Activated CD8-positive, alpha-beta memory T cell treated with anti-CD3 and anti-CD28 coated beads, Interleukin-2, amount 10 ng/mL, durations not matched to agents 7 days and 5 days (primary cell): ENCODE measurements around the gene HMOX2. TPM values are rescaled to one million over a fixed set of nuclear protein-coding genes. Genes with fewer than 3 reads are reported as not detected.

Experiments used
- ATAC-seq: fragments of 150-1000 bp; cut with Tn5 transposase; one replicate; pipeline ENCODE4 v1.10.0; 2021; ENCODE audit warnings: moderate library complexity
- CTCF ChIA-PET: fragments of 350-600 bp; sonication (Branson Sonifier 250); formaldehyde crosslinking; loops from one replicate; lab custom pipeline; 2021; ENCODE audit warnings: antibody characterized with exemption; lab: Charles Lee
- DNase-seq: peaks from one replicate; pipeline ENCODE4 v3.0.0-alpha.2; 2020
- H3K27ac Mint-ChIP-seq: one replicate; pipeline ENCODE4 v1.8.0; 2021; ENCODE audit warnings: mild to moderate bottlenecking, mixed read lengths
- H3K27me3 Mint-ChIP-seq: one replicate; pipeline ENCODE4 v1.8.0; 2021; ENCODE audit warnings: mixed read lengths
- H3K36me3 Mint-ChIP-seq: one replicate; pipeline ENCODE4 v1.8.0; 2021; ENCODE audit warnings: mild to moderate bottlenecking, mixed read lengths
- H3K4me1 Mint-ChIP-seq: one replicate; pipeline ENCODE4 v1.8.0; 2021; ENCODE audit warnings: mixed read lengths
- H3K4me3 Mint-ChIP-seq: one replicate; pipeline ENCODE4 v1.8.0; 2021; ENCODE audit warnings: mild to moderate bottlenecking, moderate library complexity, mixed read lengths
- H3K9me3 Mint-ChIP-seq: one replicate; pipeline ENCODE4 v1.8.0; 2022; ENCODE audit warnings: low read depth, mixed read lengths
- total RNA-seq, 2 experiments: library from RNA; stranded (reverse); gene quantifications; one replicate each; pipeline ENCODE4 v1.2.3, GENCODE V29; 2021

The HMOX2 gene, protein sequence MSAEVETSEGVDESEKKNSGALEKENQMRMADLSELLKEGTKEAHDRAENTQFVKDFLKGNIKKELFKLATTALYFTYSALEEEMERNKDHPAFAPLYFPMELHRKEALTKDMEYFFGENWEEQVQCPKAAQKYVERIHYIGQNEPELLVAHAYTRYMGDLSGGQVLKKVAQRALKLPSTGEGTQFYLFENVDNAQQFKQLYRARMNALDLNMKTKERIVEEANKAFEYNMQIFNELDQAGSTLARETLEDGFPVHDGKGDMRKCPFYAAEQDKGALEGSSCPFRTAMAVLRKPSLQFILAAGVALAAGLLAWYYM
- 100 to 1,000 TPM in 1 of 2 experiments, 10 to 100 TPM in 1; 96.5 to 103 TPM for total RNA-seq

- ATAC-seq (peak; percentile 82), DNase-seq (peak; percentile 96)
- Mint-ChIP-seq H3K27me3 (no peaks in the 10 kb centered on the region), H3K9me3 (no peaks in the 10 kb centered on the region), H3K4me3 (peak within 1 kb of the TSS; percentile 92), H3K27ac (peak within 1 kb of the TSS; percentile 80), H3K4me1 (peaks cover 48% of the 10 kb centered on the region), H3K36me3 (peaks cover 14% of the 10 kb centered on the region)
- CTCF ChIA-PET = interaction anchor here (0.6 to 9.4 kb wide), 19 partner anchors 9 to 167 kb away, joined by 3 to 84 read pairs (median 4); partner anchors contain the start of genes C16orf96 and CORO7
These were observed at the start of gene HMOX2 for GRCh38 chr16:4475880-4476788. Gene HMOX2 (plus strand): TSS chr16:4476398. CDS start chr16:4505525, 29,127 bp downstream.

DNA sequence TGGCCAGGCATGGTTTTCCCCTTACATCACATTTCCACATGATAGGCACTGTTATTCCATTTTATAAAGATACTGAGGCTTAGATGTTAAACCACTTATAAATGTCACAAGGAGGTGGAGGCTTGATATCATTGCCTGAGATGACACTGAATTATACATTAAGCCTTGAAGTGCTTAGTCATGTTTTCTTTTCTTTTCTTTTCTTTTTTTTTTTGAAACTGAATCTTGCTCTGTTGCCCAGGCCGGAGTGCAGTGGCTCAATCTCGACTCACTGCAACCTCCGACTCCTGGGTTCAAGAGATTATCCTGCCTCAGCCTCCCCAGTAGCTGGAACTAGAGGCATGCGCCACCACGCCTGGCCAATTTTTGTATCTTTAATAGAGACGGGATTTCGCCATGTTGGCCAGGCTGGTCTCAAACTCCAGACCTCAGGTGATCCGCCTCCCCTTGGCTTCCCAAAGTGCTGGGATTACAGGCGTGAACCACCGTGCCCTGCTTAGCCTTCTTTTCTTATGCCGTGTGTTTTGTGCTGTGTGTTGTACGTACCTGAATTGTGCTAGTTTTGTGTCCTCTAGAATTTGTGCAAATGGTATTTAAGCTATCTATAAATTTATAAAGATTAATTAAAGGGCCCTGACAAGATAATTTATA is 49.4 kb upstream of the HMOX2 start:
- DNase-seq (no peak), ATAC-seq (no peak)
- Mint-ChIP-seq H3K36me3 (peaks cover 26% of the 10 kb centered on the region), H3K4me1 (peaks cover 37% of the 10 kb centered on the region), H3K27me3 (no peaks in the 10 kb centered on the region), H3K27ac (peak overlapping the region; percentile 100), H3K4me3 (peak overlapping the region; percentile 97), H3K9me3 (no peaks in the 10 kb centered on the region)
- CTCF ChIA-PET = interaction anchor here (1.1 to 2.2 kb wide), 2 partner anchors 12 to 24 kb away, joined by 3 to 11 read pairs; no protein-coding TSS in a partner anchor

- Mint-ChIP-seq H3K27me3 (no peaks in the 10 kb centered on the region), H3K27ac (no peak overlapping the region), H3K4me3 (no peak overlapping the region), H3K4me1 (peaks cover 40% of the 10 kb centered on the region), H3K36me3 (peaks cover 31% of the 10 kb centered on the region), H3K9me3 (no peaks in the 10 kb centered on the region)
- CTCF ChIA-PET = interaction anchor here (0.7 to 2.5 kb wide), 4 partner anchors 10 to 70 kb away, joined by 3 to 11 read pairs (median 4); no protein-coding TSS in a partner anchor
- ATAC-seq (no peak), DNase-seq (no peak)
These were observed 47.7 kb upstream of the HMOX2 start for GRCh38 chr16:4428500-4428899.

- no peaks in the 10 kb centered on the region for H3K9me3 Mint-ChIP-seq
- H3K4me1 Mint-ChIP-seq = peaks cover 32% of the 10 kb centered on the region
- no peak overlapping the region for H3K4me3 Mint-ChIP-seq
- ATAC-seq (no peak), DNase-seq (no peak)
- H3K27ac Mint-ChIP-seq = no peak overlapping the region
- H3K27me3 Mint-ChIP-seq = no peaks in the 10 kb centered on the region
- peaks cover 44% of the 10 kb centered on the region for H3K36me3 Mint-ChIP-seq
- CTCF ChIA-PET = no interaction called here
These were observed 45.2 kb upstream of the HMOX2 start for GRCh38 chr16:4431023-4431422.

DNA sequence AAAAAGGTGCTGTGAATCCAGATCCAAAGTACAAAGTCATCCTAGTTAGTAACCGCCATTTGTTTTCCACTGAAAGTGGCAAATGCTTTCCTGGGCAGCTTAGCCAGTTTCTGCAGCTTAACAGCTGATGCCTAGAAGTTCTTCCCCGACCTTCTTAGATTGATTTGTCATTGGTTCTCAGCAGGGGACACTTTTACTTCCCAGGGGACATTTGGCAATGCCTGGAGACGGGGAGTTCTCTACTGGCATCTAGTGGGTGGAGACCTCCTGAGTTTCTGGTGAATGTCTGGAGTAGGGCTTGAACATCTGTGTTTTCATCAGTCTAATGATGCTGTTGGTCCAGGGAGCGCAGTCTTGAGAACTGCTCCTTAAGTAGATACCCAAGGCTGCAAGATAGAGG is 43.0 kb upstream of the HMOX2 start:
- no peak overlapping the region for H3K27ac Mint-ChIP-seq
- CTCF ChIA-PET = no interaction called here

GRCh38 chr16:4433914-4434787 is 42.0 kb upstream of the HMOX2 start:
- Mint-ChIP-seq H3K36me3 (peaks cover 39% of the 10 kb centered on the region), H3K27me3 (no peaks in the 10 kb centered on the region), H3K27ac (peak overlapping the region; percentile 3), H3K9me3 (no peaks in the 10 kb centered on the region), H3K4me1 (peaks cover 13% of the 10 kb centered on the region), H3K4me3 (no peak overlapping the region)
- CTCF ChIA-PET = no interaction called here
- DNase-seq (no peak), ATAC-seq (no peak)

More for the DNA sequence above, 43.0 kb upstream of the HMOX2 start:
- no peaks in the 10 kb centered on the region for H3K9me3 Mint-ChIP-seq
- H3K4me3 Mint-ChIP-seq = no peak overlapping the region
- DNase-seq (no peak), ATAC-seq (no peak)
- no peaks in the 10 kb centered on the region for H3K27me3 Mint-ChIP-seq
- peaks cover 16% of the 10 kb centered on the region for H3K4me1 Mint-ChIP-seq
- H3K36me3 Mint-ChIP-seq = peaks cover 42% of the 10 kb centered on the region

DNA sequence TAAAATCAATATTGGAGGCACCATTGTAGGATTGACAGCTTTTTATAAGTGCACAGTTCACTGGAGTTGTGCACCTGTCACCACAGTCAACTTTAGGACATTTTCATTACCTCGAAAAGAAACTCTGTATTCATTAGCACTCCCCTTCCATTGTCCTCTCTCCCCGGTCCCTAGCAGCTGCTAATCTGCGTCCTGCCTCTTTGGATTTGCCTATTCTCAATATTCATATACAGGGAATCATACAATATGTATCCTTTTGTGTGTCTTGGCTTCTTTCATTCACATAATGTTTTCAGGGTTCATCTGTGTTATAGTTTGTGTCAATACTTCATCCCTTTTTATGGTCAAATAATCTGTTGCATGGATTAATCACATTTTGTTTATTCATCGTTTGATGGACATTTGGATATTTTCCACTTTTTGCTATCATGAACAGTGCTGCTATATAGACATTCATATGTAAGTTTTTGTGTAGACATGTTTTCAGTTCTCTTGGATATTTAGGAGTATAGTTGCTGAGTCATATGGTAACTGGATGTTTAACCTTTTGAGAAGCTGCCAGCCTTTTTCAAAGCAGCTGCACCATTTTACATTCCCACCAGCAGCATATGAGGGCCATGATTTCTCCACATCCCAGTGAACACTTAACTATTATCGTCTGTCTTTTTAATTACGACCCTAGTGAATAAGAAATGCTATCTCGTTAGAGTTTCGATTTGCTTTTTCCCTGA is 40.7 kb upstream of the HMOX2 start:
- H3K9me3 Mint-ChIP-seq = no peaks in the 10 kb centered on the region
- ATAC-seq (no peak), DNase-seq (no peak)
- CTCF ChIA-PET = interaction anchor here (0.6 to 1.1 kb wide), 2 partner anchors 150 to 214 kb away, joined by 3 to 4 read pairs; no protein-coding TSS in a partner anchor
- no peaks in the 10 kb centered on the region for H3K27me3 Mint-ChIP-seq
- peaks cover 43% of the 10 kb centered on the region for H3K36me3 Mint-ChIP-seq
- no peak overlapping the region for H3K4me3 Mint-ChIP-seq
- peaks cover 15% of the 10 kb centered on the region for H3K4me1 Mint-ChIP-seq
- H3K27ac Mint-ChIP-seq = no peak overlapping the region

DNA sequence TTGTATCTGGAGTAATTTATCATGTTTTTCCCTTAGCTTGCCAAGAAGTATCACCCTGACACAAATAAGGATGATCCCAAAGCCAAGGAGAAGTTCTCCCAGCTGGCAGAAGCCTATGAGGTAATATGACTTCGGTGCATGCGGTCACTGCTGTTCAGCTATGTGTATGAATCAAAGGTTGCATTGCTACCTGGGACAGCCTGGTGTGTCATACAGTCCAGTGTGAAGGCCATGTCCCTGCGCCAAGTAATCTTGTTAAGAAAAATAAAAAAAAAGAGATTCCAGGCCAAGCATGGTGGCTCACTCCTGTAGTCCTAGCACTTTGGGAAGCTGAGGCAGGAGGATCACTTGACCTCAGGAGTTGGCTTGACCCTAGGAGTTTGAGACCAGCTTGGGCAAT is 38.8 kb upstream of the HMOX2 start:
- Mint-ChIP-seq H3K27me3 (no peaks in the 10 kb centered on the region), H3K4me1 (peaks cover 13% of the 10 kb centered on the region), H3K27ac (no peak overlapping the region), H3K4me3 (no peak overlapping the region), H3K36me3 (peaks cover 45% of the 10 kb centered on the region), H3K9me3 (no peaks in the 10 kb centered on the region)
- no peak for ATAC-seq
- CTCF ChIA-PET = interaction anchor here (1.6 kb wide), 1 partner anchor 17 kb away, joined by 3 read pairs; no protein-coding TSS in a partner anchor
- no peak for DNase-seq

GRCh38 chr16:4442371-4442770 is 33.8 kb upstream of the HMOX2 start:
- H3K4me1 Mint-ChIP-seq = peaks cover 5% of the 10 kb centered on the region
- H3K36me3 Mint-ChIP-seq = peaks cover 54% of the 10 kb centered on the region
- H3K27ac Mint-ChIP-seq = peak overlapping the region; percentile 11
- ATAC-seq (no peak), DNase-seq (no peak)
- no peak overlapping the region for H3K4me3 Mint-ChIP-seq
- H3K27me3 Mint-ChIP-seq = no peaks in the 10 kb centered on the region
- H3K9me3 Mint-ChIP-seq = no peaks in the 10 kb centered on the region
- CTCF ChIA-PET = interaction anchor here (1.9 kb wide), 1 partner anchor 39 kb away, joined by 5 read pairs; no protein-coding TSS in a partner anchor

GRCh38 chr16:4443271-4443670 is 32.9 kb upstream of the HMOX2 start:
- peaks cover 55% of the 10 kb centered on the region for H3K36me3 Mint-ChIP-seq
- no peak overlapping the region for H3K4me3 Mint-ChIP-seq
- H3K4me1 Mint-ChIP-seq = peaks cover 4% of the 10 kb centered on the region
- ATAC-seq (no peak), DNase-seq (no peak)
- CTCF ChIA-PET = no interaction called here
- H3K27me3 Mint-ChIP-seq = no peaks in the 10 kb centered on the region
- no peaks in the 10 kb centered on the region for H3K9me3 Mint-ChIP-seq
- no peak overlapping the region for H3K27ac Mint-ChIP-seq

GRCh38 chr16:4443986-4444385 is 32.2 kb upstream of the HMOX2 start:
- no peak for DNase-seq
- no peaks in the 10 kb centered on the region for H3K9me3 Mint-ChIP-seq
- H3K27me3 Mint-ChIP-seq = no peaks in the 10 kb centered on the region
- H3K36me3 Mint-ChIP-seq = peaks cover 54% of the 10 kb centered on the region
- peaks cover 3% of the 10 kb centered on the region for H3K4me1 Mint-ChIP-seq
- no peak for ATAC-seq
- no peak overlapping the region for H3K27ac Mint-ChIP-seq
- H3K4me3 Mint-ChIP-seq = no peak overlapping the region
- CTCF ChIA-PET = no interaction called here

GRCh38 chr16:4450430-4450829 is 25.8 kb upstream of the HMOX2 start:
- H3K4me3 Mint-ChIP-seq = no peak overlapping the region
- peak overlapping the region; percentile 19 for H3K27ac Mint-ChIP-seq
- no peaks in the 10 kb centered on the region for H3K9me3 Mint-ChIP-seq
- CTCF ChIA-PET = interaction anchor here (1.6 kb wide), 2 partner anchors 9 to 135 kb away, joined by 4 read pairs; no protein-coding TSS in a partner anchor
- no peak for DNase-seq
- ATAC-seq = no peak
- H3K4me1 Mint-ChIP-seq = no peaks in the 10 kb centered on the region
- H3K27me3 Mint-ChIP-seq = no peaks in the 10 kb centered on the region
- H3K36me3 Mint-ChIP-seq = peaks cover 26% of the 10 kb centered on the region
